ENCODE measurements around the gene CNNM2.

- TF ChIP-seq CTCF (IDR thresholded peaks at IDR 0.05) (no peak), POLR2A (IDR thresholded peaks at IDR 0.05) (no peak), POLR2AphosphoS5 (IDR thresholded peaks at IDR 0.05) (no peak)
Observed at GRCh38 chr10:102945962-102946361, 27.9 kb downstream of the CNNM2 start.

Measured in prostate gland (tissue), 2 donors.